ENCODE data around the gene METRNL.
"Not testable (repeated sequence)": the region's sequence is repeated elsewhere in the genome, so short reads cannot be mapped to it uniquely, and the experiment has no call there.

METRNL gene

DNA sequence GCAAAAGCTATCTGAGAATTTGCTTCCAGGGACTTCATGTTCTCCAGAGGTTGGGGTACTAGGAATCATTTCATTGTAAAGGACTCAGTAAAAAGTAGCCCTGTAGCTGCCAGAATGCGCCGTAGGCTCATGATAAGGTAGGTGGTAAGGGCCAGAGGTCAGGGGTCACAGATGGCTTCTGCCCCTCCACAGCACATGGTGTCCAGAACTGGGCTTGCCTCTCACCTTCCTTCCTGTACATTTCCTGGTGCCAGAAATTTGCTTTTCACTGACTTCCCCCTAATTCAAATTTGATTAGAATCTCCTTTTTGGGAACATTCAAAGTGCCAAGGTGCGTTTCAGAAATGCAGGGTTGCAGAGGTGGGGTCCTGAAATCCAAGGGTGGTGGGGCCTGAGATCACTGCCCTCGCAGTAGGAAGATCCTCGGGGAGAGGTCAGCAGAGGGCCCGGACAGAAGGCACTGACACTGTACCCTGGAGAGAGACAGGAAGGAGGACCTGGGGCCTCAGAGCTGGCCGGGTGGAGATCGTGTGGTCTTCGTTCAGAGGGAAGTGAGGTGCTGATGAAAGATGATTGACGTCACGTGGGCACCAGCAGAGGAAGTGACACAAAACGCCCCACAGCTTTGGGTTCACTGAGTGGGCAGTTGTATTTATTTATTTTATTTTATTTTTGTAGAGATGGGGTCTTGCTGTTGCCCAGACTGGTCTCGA, 25.5 kb upstream of the METRNL start:
- H3K27ac ChIP-seq, result peak overlapping the region; percentile 74
- TF ChIP-seq CTCF (conservative IDR thresholded peaks at IDR 0.05) (no peak), ZFX (IDR thresholded peaks at IDR 0.05) (no peak)

GRCh38 chr17:83054518-83055125, 24.8 kb upstream of the METRNL start:
- TF ChIP-seq CTCF (conservative IDR thresholded peaks at IDR 0.05) (no peak), ZFX (IDR thresholded peaks at IDR 0.05) (no peak)
- H3K27ac ChIP-seq, result no peak overlapping the region

GRCh38 chr17:83055176-83055575, 24.2 kb upstream of the METRNL start:
- H3K27ac ChIP-seq, result not testable (repeated sequence)

GRCh38 chr17:83055911-83056582, 23.4 kb upstream of the METRNL start:
- H3K27ac ChIP-seq, result no peak overlapping the region
- TF ChIP-seq ZFX (IDR thresholded peaks at IDR 0.05), result no peak
- TF ChIP-seq CTCF (conservative IDR thresholded peaks at IDR 0.05), result no peak

DNA sequence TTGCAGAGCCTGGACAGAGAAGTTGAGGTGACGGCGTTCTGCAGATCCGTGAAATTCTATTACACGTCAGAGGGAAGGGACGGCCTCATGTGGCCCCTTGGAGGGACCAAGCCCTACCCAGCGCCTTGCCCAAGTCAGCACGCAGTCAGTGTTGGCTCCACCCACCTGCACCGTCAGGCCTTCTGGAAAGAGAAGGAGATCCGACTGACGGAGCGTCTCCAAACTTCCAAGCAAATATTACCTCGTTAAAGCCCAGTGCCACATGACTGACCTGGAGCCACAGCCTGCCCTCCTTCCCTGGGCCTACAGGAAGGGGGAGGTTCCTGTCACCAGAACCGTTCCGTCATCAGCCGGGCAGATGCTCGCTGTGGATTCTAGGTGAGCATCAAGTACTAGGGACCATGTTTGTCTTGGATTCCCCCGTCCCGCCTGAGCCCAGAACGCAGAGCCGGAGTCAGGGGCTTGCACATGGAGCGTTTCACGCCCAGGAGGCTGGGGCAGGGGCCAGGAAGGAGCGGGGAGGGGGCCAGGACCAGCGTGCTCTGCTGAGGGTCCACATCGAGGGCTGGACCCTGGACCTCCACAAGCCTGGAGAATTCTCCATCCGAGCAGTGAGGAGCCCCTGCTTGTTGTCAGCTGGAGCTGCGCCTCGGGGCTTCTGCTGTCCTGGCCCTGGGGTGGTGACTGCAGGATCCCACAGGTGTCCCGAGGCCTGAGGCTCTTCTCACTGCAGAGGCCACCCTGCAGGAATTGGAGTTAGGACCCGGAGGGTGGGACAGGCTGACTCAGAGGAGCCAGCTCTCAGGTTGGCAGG, 22.6 kb upstream of the METRNL start:
- no peak overlapping the region for H3K27ac ChIP-seq
- no peak for TF ChIP-seq CTCF (conservative IDR thresholded peaks at IDR 0.05)
- TF ChIP-seq ZFX (IDR thresholded peaks at IDR 0.05), result no peak

DNA sequence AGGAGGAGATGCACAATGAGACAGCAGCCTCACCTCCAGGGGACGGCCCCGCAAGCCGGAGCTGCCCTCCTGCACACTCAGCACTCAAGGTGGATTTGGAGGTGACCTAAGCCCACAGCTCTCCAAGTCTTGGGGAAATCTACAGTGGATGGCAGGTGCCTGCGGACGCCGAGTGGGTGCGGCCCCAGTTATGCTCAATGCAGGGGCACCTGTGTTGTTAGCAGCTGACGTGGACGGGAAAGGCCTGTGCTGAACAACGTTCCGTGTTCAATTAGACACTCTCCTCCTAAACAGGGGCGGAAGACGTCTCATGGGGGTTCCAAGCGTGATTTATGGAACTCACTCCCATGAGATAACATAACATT, 22.0 kb upstream of the METRNL start:
- TF ChIP-seq CTCF (conservative IDR thresholded peaks at IDR 0.05) (no peak), ZFX (IDR thresholded peaks at IDR 0.05) (no peak)
- no peak overlapping the region for H3K27ac ChIP-seq

GRCh38 chr17:83057793-83058265, 21.6 kb upstream of the METRNL start:
- TF ChIP-seq CTCF (conservative IDR thresholded peaks at IDR 0.05), result no peak
- H3K27ac ChIP-seq, result no peak overlapping the region

All from C4-2B (cell line).